Measurements from ENCODE around the gene C10orf120. TPM values are rescaled to one million over a fixed set of nuclear protein-coding genes. Genes with fewer than 3 reads are reported as not detected.

The C10orf120 gene
- total RNA-seq, 1 donor from 2014 or later = not detected

DNA sequence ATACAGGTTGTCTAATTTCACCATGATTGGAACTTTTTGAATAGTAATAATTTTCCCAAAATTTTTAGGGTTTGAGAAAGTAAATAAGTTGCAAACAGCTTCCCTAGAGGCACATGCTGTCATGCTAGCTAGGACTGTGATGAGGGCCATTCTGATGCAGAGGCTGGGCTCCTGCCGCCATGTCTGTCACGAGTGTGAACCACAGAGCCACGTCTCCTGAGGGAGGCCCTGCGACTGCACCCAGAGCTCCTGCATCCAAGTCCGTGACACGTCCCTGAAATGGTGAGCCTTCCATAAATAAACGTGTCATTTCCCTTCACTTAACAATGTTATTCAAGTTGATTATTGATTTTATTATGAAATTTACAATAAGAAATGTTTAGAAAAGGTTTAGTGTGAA is 40.0 kb downstream of the C10orf120 start:
- no peak for DNase-seq

DNA sequence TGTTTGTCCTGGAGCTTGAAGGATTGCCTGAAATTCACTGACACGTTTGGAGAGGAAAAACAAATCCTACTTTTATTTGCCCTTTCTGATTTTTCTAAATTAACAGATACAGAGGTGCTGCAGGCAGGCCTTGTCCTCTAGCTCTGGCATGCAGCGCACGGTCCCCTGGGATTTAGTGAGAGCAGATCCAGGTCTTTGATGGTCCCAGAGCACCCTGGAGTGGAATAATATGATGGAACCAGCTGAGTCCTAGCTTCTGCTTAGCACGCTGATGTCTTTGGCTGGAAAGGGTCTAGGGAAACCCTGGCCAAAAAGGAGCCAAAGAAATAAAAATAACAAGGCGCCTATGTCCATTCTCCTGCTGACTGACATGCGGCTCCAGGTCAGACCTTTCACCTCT is 40.5 kb downstream of the C10orf120 start:
- no peak for DNase-seq

DNA sequence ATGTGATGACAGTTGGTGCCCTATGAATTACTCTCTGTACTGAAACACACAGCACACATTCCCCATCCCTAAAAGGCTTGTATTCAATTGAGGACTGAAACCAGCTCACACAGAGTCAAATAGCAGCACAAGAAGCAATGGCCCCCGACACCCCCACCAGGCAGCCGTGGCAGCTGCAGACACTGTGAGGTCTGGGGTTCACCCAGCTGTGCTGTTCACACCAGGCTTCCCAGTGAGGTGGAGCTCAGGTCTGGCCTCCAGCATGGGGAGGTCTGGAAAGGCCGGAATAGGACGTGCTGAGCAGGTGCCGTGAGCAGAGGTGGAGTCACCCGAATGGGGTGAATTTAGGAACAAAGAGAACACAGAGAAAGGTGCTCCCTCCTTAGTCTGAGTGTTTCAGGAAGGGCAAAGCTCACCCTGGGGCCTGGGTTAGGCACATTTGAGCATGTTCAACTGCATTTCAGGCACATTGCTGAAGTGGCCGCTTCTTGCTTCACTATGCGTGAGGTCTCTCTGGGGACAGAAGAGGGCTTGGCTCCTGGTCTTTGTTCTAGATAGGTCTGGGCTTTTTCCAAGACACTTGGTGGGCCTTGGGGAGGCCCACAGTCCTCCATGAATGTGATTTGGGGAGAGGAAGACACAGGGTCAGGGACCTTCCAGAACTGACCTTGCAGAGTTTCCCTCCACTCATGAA is 41.1 kb downstream of the C10orf120 start:
- no peak for DNase-seq

DNA sequence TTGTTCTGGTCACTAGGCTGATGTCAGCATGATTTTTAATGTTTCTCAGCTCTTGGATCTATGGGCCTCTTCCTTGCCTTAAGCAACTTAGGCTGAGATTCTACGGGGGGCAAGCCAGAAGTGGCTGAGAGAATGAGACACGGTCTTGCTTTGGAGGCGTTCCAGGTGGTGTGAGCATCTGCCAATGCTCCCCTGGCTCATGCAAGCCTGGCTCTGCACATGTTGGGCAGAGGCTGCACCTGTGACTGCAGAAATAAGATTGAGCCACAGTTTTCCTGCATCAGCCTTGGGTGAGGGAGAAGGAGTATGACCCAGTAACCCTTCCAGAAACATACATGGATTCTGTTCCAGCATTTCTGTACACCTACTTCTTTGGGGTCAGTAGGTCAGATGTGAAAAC is 41.9 kb downstream of the C10orf120 start:
- DNase-seq = no peak

- no peak for DNase-seq
These were observed 42.4 kb downstream of the C10orf120 start for GRCh38 chr10:122657255-122657654.

GRCh38 chr10:122656741-122657140 is 42.9 kb downstream of the C10orf120 start:
- DNase-seq = no peak

DNA sequence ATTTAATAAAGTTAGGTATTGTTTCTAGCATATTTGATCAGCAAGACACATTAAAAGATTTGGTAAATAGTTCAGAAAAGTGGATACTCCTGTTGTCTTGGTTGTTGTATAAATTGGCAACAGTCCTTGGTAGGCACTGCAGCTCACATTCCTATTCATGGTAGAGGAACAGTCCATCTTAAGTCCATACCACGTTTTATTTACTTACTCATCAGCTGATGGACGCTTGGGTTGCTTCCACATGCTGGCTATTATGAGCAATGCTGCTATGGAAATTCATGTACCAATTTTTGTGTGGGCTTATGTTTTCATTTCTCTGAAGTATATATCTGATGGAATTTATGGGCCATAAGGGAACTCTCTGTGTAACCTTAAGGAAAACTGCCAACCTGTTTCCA is 43.3 kb downstream of the C10orf120 start:
- DNase-seq = no peak

- no peak for DNase-seq
These were observed 43.9 kb downstream of the C10orf120 start for GRCh38 chr10:122655524-122656307.

DNA sequence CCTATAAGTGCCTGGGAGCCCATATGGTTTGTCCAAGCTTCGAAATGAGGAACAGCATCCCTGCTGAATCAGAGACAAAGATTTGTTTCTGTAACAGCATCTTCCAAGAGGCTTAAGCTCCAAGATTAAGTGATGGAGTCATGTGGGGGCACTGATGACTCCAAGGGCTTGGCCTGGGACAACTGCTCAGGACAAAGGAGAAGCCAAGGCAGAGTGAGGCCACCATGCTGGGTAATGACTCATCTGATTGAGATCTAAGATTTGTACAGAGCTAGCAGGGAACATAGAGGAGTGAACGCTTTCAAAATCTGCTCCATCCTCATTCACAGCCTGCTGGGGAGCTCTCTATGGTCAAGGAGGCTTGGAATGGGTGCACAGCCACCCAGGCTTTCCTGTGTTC is 49.3 kb downstream of the C10orf120 start:
- no peak for DNase-seq

- no peak for DNase-seq
These were observed 49.7 kb downstream of the C10orf120 start for GRCh38 chr10:122649903-122650302.

GRCh38 chr10:122648599-122649428 is 50.8 kb downstream of the C10orf120 start:
- DNase-seq = peak; percentile 70

Other genes starting within 250 kb of the C10orf120 start
- gene ARMS2, start 245.2 kb downstream of the C10orf120 start, total RNA-seq = not detected in 2 replicates
- 54.7 and 117 TPM in 2 replicates for gene HTRA1, start 238.3 kb downstream of the C10orf120 start, total RNA-seq
- gene DMBT1, start 139.1 kb downstream of the C10orf120 start, total RNA-seq = not detected in 2 replicates
- 0.34 and 0.51 TPM in 2 replicates for gene CUZD1, start 146.0 kb upstream of the C10orf120 start, total RNA-seq
- gene FAM24B, start 179.7 kb upstream of the C10orf120 start, total RNA-seq = 2.2 and 5.1 TPM in 2 replicates
- gene FAM24A, start 210.8 kb upstream of the C10orf120 start, total RNA-seq = not detected in 2 replicates